K562 (cell line): ENCODE results near the gene VPS13D. TPM values are rescaled to one million over a fixed set of nuclear protein-coding genes. Genes with fewer than 3 reads are reported as not detected.

Experiments used
- CEBPB ChIP-seq: fragments of 450-650 bp; IDR thresholded peaks from 2 replicates; pipeline ENCODE4 v1.6.1; 2016; ENCODE audit warnings: missing genetic modification characterization, missing compliant biosample characterization
- CEBPG ChIP-seq, 3 experiments: fragments of 200-800 bp in 1 of 3; sonication (Bioruptor generic) in 1 of 3; sonication (generic) in 1 of 3; formaldehyde crosslinking in 1 of 3; IDR thresholded peaks in 2 of 3; conservative IDR thresholded peaks in 1 of 3; 2 replicates each; pipeline versions ENCODE4 v1.6.1 to v1.8.0; 2016 to 2022; ENCODE audit warnings: missing compliant biosample characterization in 2 of 3, missing genetic modification characterization in 2 of 3, mild to moderate bottlenecking in 1 of 3, missing genetic modification reagents in 1 of 3
- CEBPZ ChIP-seq: fragments of 150-350 bp; IDR thresholded peaks from 2 replicates; pipeline ENCODE4 v1.6.1; 2014; ENCODE audit warnings: low read depth, mild to moderate bottlenecking, low read length, borderline replicate concordance
- DMBX1 ChIP-seq: fragments of 250-450 bp; sonication (Bioruptor Pico); IDR thresholded peaks from 2 replicates; pipeline ENCODE4 v1.8.0; 2022; ENCODE audit warnings: inconsistent platforms, mild to moderate bottlenecking, moderate library complexity, borderline replicate concordance
- HDGF ChIP-seq: fragments of 450-650 bp; IDR thresholded peaks from 2 replicates; pipeline ENCODE4 v1.6.1; 2016
- KLF6 ChIP-seq: fragments of 250-450 bp; sonication (Bioruptor Pico); IDR thresholded peaks from 2 replicates; pipeline ENCODE4 v1.4.0; 2020; ENCODE audit warnings: mild to moderate bottlenecking, moderate library complexity, borderline replicate concordance
- NFIC ChIP-seq: fragments of 450-650 bp; IDR thresholded peaks from 2 replicates; pipeline ENCODE4 v1.6.1; 2017; ENCODE audit warnings: mild to moderate bottlenecking, inconsistent platforms
- NFXL1 ChIP-seq: fragments of 450-650 bp; formaldehyde crosslinking; IDR thresholded peaks from 2 replicates; pipeline ENCODE4 v1.4.0; 2021; ENCODE audit warnings: mild to moderate bottlenecking
- NKRF ChIP-seq: fragments of 450-650 bp; IDR thresholded peaks from 2 replicates; pipeline ENCODE4 v1.6.1; 2016; ENCODE audit warnings: borderline replicate concordance
- OTX1 ChIP-seq: fragments of 450-650 bp; formaldehyde crosslinking; IDR thresholded peaks from 2 replicates; pipeline ENCODE4 v1.4.0; 2022; ENCODE audit warnings: mild to moderate bottlenecking
- RBM25 ChIP-seq: fragments of 200-400 bp; formaldehyde crosslinking; IDR thresholded peaks from 2 replicates; pipeline ENCODE4 v1.6.1; 2018; ENCODE audit warnings: low read length, low read depth, moderate library complexity; ENCODE audit not compliant: severe bottlenecking
- SMARCA5 ChIP-seq: fragments of 450-650 bp; IDR thresholded peaks from 2 replicates; pipeline ENCODE4 v1.6.1; 2016
- SMARCE1 ChIP-seq: fragments of 450-650 bp; IDR thresholded peaks from 2 replicates; pipeline ENCODE4 v1.7.1; 2016; ENCODE audit warnings: mild to moderate bottlenecking
- SNRNP70 ChIP-seq: fragments of 200-400 bp; formaldehyde crosslinking; optimal IDR thresholded peaks from 2 replicates; pipeline ENCODE3; 2017; ENCODE audit warnings: low read depth, low read length
- YY1 ChIP-seq, 3 experiments: IDR thresholded peaks; 2 replicates each; pipeline ENCODE4 v1.6.1; 2011; ENCODE audit warnings: low read length in 2 of 3, mild to moderate bottlenecking in 2 of 3, moderate library complexity in 2 of 3, borderline replicate concordance in 1 of 3, control low read depth in 1 of 3, low read depth in 1 of 3; ENCODE audit not compliant: insufficient read depth in 3 of 3, insufficient replicate concordance in 2 of 3, control insufficient read depth in 1 of 3, insufficient read length in 1 of 3; ENCODE audit errors: extremely low read depth in 1 of 3
- ZNF740 ChIP-seq, 3 experiments: fragments of 200-800 bp in 1 of 3; sonication (Bioruptor generic) in 1 of 3; sonication (generic) in 1 of 3; formaldehyde crosslinking in 1 of 3; IDR thresholded peaks; 2 replicates each; pipeline versions ENCODE4 v1.6.1 to v1.8.0; 2016 to 2022; ENCODE audit warnings: mild to moderate bottlenecking in 2 of 3, missing compliant biosample characterization in 2 of 3, missing genetic modification characterization in 2 of 3, missing genetic modification reagents in 1 of 3
- polyA plus RNA-seq, 8 experiments: library from polyadenylated mRNA; depleted of rRNA in 4 of 8; stranded (reverse) in 5 of 8; unstranded in 3 of 8; fragments of >200 nt; fragmentation: Nextera tagmentation in 2 of 8; fragmentation: Illumina TruSeq in 1 of 8; extraction: Ambion mirVana in 2 of 8; extraction: Trizol in 1 of 8; gene quantifications; 2 replicates each; pipeline versions ENCODE4 v1.2.1 to v1.2.3, GENCODE V29; 2011 to 2014; ENCODE audit warnings: inconsistent platforms in 1 of 8, missing spikeins in 1 of 8
- total RNA-seq, 7 experiments: library from RNA; depleted of rRNA in 6 of 7; stranded (reverse); fragments of >200 nt in 6 of 7; fragmentation: Illumina TruSeq in 2 of 7; extraction: Trizol in 2 of 7; gene quantifications; 2 replicates each; pipeline versions ENCODE4 v1.2.1 to v1.2.3, GENCODE V29; 2011 to 2021; ENCODE audit warnings: low replicate concordance in 1 of 7
- TF ChIP-seq, protein P1 (sequence below): fragments of 450-650 bp; IDR thresholded peaks from one replicate; pipeline ENCODE4 v1.6.1; 2018; ENCODE audit warnings: mild to moderate bottlenecking, moderate library complexity; ENCODE audit not compliant: partially characterized antibody

Gene VPS13D
- total and polyA plus RNA-seq, 9 of the 15 experiments (the other 6 are each of a cell fraction or from before 2014, with no cell fraction given) = 6.1 to 51.5 (median 38.5) TPM

DNA sequence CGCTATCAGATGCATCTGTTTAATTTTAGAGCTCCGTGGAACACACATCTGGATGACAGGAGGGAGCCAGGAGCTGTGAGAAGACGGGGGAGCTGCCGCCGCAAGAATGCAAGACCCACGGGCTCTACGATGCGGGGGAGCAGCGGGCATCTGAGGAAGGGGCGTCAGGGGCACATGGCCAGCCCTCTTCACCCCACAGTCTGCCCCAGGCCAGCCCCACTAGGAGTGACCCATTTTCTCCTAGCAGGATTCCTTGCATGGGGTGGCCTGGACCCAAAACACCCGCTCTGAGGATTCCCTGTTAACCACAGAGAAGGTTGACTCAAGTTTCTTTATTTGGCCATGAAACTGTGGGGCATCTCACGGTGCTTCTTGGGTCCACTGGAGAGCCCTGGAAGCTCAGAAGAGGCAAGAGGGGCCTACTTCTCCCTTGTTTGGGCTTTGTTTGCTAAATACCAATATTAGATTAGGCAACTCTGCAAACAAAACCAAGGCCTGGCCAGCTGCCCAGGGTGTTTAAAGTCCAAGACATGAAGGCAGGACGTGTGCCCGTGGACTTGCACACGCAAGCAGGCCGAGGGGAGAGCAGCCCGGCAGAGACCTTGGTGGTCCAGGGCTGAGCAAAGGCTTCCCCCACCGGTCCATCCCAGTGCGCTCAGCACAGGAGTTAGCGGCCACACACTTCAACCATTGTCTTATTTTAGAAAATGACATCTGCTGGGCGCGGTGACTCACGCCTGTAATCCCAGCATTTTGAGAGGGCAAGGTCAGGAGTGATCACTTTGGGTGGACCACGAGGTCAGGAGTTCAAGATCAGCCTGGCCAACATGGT, 298.4 kb downstream of the VPS13D start (continued):
- TF ChIP-seq CEBPZ (no peak), CEBPB (tag) (peak; percentile 74), NFIC (peak; percentile 77), KLF6 (CRISPR knock-in tag) (peak; percentile 36; the same call in 1 of the 2 replicates), SMARCA5 (no peak), ZNF740 (CRISPR knock-in tag; IDR thresholded peaks at IDR 0.05) (peak; percentile 53; the same call in 1 of the 2 replicates), ZNF740 (tag; IDR thresholded peaks at IDR 0.05) (no peak), HDGF (no peak), OTX1 (CRISPR knock-in tag) (no peak), NFXL1 (0 out of 2 replicates have a peak, but pooled peaks have one; percentile 10), DMBX1 (CRISPR knock-in tag) (peak; percentile 87; the same call in 1 of the 2 replicates), SMARCE1 (peak; percentile 89), NKRF (no peak), YY1 (IDR thresholded peaks at IDR 0.05; ENCODE audit: borderline replicate concordance in 1 of 3, control insufficient read depth in 1 of 3, extremely low read depth in 1 of 3, insufficient read depth in 3 of 3, insufficient read length in 1 of 3, insufficient replicate concordance in 2 of 3, low read depth in 1 of 3, low read length in 2 of 3) (peak in 2 of 3 experiments; percentile 37 to 62), CEBPG (CRISPR knock-in tag; IDR thresholded peaks at IDR 0.05) (peak; percentile 69), CEBPG (tag; conservative IDR thresholded peaks at IDR 0.05 in 1 of 2, IDR thresholded peaks at IDR 0.05 in 1 of 2) (peak; percentile 73 to 86), RBM25 (no peak), SNRNP70 (no peak)
- TF ChIP-seq, protein P1, sequence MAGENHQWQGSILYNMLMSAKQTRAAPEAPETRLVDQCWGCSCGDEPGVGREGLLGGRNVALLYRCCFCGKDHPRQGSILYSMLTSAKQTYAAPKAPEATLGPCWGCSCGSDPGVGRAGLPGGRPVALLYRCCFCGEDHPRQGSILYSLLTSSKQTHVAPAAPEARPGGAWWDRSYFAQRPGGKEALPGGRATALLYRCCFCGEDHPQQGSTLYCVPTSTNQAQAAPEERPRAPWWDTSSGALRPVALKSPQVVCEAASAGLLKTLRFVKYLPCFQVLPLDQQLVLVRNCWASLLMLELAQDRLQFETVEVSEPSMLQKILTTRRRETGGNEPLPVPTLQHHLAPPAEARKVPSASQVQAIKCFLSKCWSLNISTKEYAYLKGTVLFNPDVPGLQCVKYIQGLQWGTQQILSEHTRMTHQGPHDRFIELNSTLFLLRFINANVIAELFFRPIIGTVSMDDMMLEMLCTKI = no peak
